Neural cell (in vitro differentiated cells): ENCODE measurements around the gene UBALD1. TPM values are rescaled to one million over a fixed set of nuclear protein-coding genes. Genes with fewer than 3 reads are reported as not detected.

ENCODE experiments used
- H2AFZ ChIP-seq: fragments of 200-600, 300-800 bp; sonication (generic), shearing (Covaris generic); 2 replicates; pipeline ENCODE4 v1.6.0; 2014; ENCODE audit warnings: low read depth, mild to moderate bottlenecking, antibody characterized with exemption, low read length, moderate library complexity
- H3F3A ChIP-seq: fragments of 200-600 bp; shearing (Covaris generic); 2 replicates; pipeline ENCODE4 v1.6.1; 2016; ENCODE audit warnings: mild to moderate bottlenecking, moderate library complexity, mixed read lengths, antibody characterized with exemption, low read length; ENCODE audit not compliant: insufficient read depth, poor library complexity, severe bottlenecking
- H3K27ac ChIP-seq: fragments of 200-600, 300-800 bp; sonication (generic), shearing (Covaris generic); 2 replicates; pipeline ENCODE4 v1.5.1; 2014; ENCODE audit warnings: mild to moderate bottlenecking, low read length, moderate library complexity
- H3K27me3 ChIP-seq: fragments of 300-800, 200-600 bp; sonication (generic), shearing (Covaris generic); 2 replicates; pipeline ENCODE4 v1.6.0; 2014; ENCODE audit warnings: mild to moderate bottlenecking, low read depth, low read length, moderate library complexity; ENCODE audit not compliant: insufficient read depth
- H3K36me3 ChIP-seq: fragments of 300-800, 200-600 bp; sonication (generic), shearing (Covaris generic); 2 replicates; pipeline ENCODE4 v1.5.1; 2014; ENCODE audit warnings: mild to moderate bottlenecking, antibody characterized with exemption, low read length, moderate library complexity; ENCODE audit not compliant: insufficient read depth
- H3K4me2 ChIP-seq: fragments of 300-800, 200-600 bp; sonication (generic), shearing (Covaris generic); 2 replicates; pipeline ENCODE4 v1.6.0; 2014; ENCODE audit warnings: mild to moderate bottlenecking, low read length
- H3K4me3 ChIP-seq: fragments of 300-800, 200-600 bp; sonication (generic), shearing (Covaris generic); 2 replicates; pipeline ENCODE4 v1.5.1; 2014; ENCODE audit warnings: mild to moderate bottlenecking, low read length, moderate library complexity
- H3K79me2 ChIP-seq: fragments of 200-600 bp; shearing (Covaris generic); replicated peaks from 2 replicates; pipeline ENCODE4 v1.6.0; 2014; ENCODE audit warnings: mild to moderate bottlenecking, low read length, moderate library complexity; ENCODE audit not compliant: insufficient read depth
- H3K9ac ChIP-seq: fragments of 300-800, 200-600 bp; sonication (generic), shearing (Covaris generic); 2 replicates; pipeline ENCODE4 v1.6.1; 2016; ENCODE audit warnings: mild to moderate bottlenecking, low read length, mixed read lengths
- H3K9me2 ChIP-seq: fragments of 200-600 bp; shearing (Covaris generic); 2 replicates; pipeline ENCODE4 v1.6.1; 2016; ENCODE audit warnings: mild to moderate bottlenecking, low read length, mixed read lengths; ENCODE audit not compliant: insufficient read depth
- H3K9me3 ChIP-seq: fragments of 200-600, 300-800 bp; sonication (generic), shearing (Covaris generic); 2 replicates; pipeline ENCODE4 v1.6.1; 2016; ENCODE audit warnings: mild to moderate bottlenecking, mixed run types, low read length, moderate library complexity, mixed read lengths
- H4K20me1 ChIP-seq: fragments of 200-600 bp; shearing (Covaris generic); 2 replicates; pipeline ENCODE4 v1.6.1; 2016; ENCODE audit warnings: mild to moderate bottlenecking, mixed run types; ENCODE audit not compliant: insufficient read depth
- CTCF ChIP-seq: fragments of 450-650 bp; IDR thresholded peaks from 2 replicates; pipeline ENCODE4 v1.5.1; 2014; ENCODE audit warnings: antibody characterized with exemption, mild to moderate bottlenecking, moderate library complexity; ENCODE audit not compliant: poor library complexity, severe bottlenecking
- EP300 ChIP-seq: fragments of 450-650 bp; conservative IDR thresholded peaks from 2 replicates; pipeline ENCODE4 v1.6.1; 2014; ENCODE audit warnings: antibody characterized with exemption, mild to moderate bottlenecking, moderate library complexity; ENCODE audit not compliant: poor library complexity, severe bottlenecking
- EZH2 ChIP-seq: fragments of 200-600, 300-800 bp; shearing (Covaris generic), sonication (generic); IDR thresholded peaks from 2 replicates; pipeline ENCODE4 v1.6.1; 2014; ENCODE audit warnings: antibody characterized with exemption, low read length, borderline replicate concordance, mild to moderate bottlenecking; ENCODE audit not compliant: insufficient read depth, poor library complexity, severe bottlenecking
- MXI1 ChIP-seq: fragments of 450-650 bp; conservative IDR thresholded peaks from 2 replicates; pipeline ENCODE4 v1.6.1; 2014; ENCODE audit warnings: antibody characterized with exemption, mild to moderate bottlenecking; ENCODE audit not compliant: poor library complexity, severe bottlenecking
- POLR2AphosphoS5 ChIP-seq: IDR thresholded peaks from 2 replicates; pipeline ENCODE4 v1.6.1; 2012
- RAD21 ChIP-seq: fragments of 450-650 bp; conservative IDR thresholded peaks from 2 replicates; pipeline ENCODE4 v1.6.1; 2014; ENCODE audit warnings: antibody characterized with exemption, mild to moderate bottlenecking, moderate library complexity
- SMC3 ChIP-seq: fragments of 450-650 bp; conservative IDR thresholded peaks from 2 replicates; pipeline ENCODE4 v1.6.1; 2014; ENCODE audit warnings: antibody characterized with exemption, mild to moderate bottlenecking, moderate library complexity; ENCODE audit not compliant: poor library complexity
- TAF1 ChIP-seq: IDR thresholded peaks from 2 replicates; pipeline ENCODE4 v1.6.1; 2012; ENCODE audit warnings: low read depth
- polyA plus RNA-seq: library from polyadenylated mRNA; depleted of rRNA; stranded (reverse); fragments of >200 nt; gene quantifications from 2 replicates; pipeline ENCODE4 v1.2.3, GENCODE V29; 2014
- TF ChIP-seq, protein P1 (sequence below): IDR thresholded peaks from 2 replicates; pipeline ENCODE4 v1.6.1; 2012; ENCODE audit warnings: borderline replicate concordance

Gene UBALD1
- polyA plus RNA-seq, 1 donor from 2014 or later: 3.3 TPM

- peaks cover 6% of the 10 kb centered on the region for H4K20me1 ChIP-seq
- H3K27me3 ChIP-seq: no peaks in the 10 kb centered on the region
- no peaks in the 10 kb centered on the region for H3K9me2 ChIP-seq
- H3K4me2 ChIP-seq: no peak overlapping the region
- H2AFZ ChIP-seq: no peak overlapping the region
- no peak overlapping the region for H3K4me3 ChIP-seq
- H3K79me2 ChIP-seq: peaks cover 13% of the 10 kb centered on the region
- no peaks in the 10 kb centered on the region for H3F3A ChIP-seq
- no peaks in the 10 kb centered on the region for H3K36me3 ChIP-seq
- H3K9ac ChIP-seq: no peak overlapping the region
- no peak overlapping the region for H3K27ac ChIP-seq
- TF ChIP-seq SMC3: no peak
- no peaks in the 10 kb centered on the region for H3K9me3 ChIP-seq
These were observed 4.4 kb downstream of the UBALD1 start for GRCh38 chr16:4610011-4611005.

DNA sequence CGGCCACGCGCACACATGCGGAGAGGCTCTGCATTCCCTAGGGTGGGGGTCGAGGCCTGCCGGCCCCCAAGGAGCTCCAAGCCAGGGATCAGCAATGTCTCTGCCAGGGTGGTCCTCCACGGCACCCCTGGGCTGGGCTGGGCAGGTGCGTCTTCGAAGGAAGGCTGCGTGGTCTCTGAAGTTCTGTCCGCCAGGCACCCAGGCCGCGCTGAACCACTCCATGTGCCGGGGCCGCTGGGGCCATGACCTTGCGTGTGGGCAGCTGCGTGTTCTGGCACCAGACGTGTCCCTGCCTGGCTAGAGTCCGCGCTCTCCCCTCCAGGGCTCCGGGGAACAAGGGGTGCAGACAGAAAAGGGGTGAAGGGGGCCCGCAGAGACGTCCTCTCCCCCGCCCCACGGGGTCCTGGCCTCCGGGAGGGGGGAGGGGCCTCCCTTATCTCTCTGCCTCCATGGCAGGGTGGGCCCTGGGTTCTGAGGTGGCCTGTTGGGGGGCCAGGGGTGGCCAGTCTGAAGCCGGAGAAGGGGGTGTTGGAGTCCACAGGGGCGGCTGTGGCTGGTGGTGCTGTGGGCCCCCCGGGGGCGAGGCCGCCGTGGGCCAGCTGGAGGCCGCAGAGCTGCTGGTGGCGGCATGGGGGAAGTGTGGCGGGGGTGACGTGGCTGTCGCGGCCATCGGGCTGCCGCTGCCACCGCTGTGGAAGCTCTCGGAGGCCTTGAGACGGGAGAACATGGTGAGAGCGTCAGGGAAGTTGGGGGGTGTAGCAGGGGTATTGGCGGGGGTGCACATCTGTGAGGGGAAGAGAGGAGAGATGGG, 5.3 kb downstream of the UBALD1 start:
- no peak overlapping the region for H2AFZ ChIP-seq
- H3K36me3 ChIP-seq: no peaks in the 10 kb centered on the region
- no peaks in the 10 kb centered on the region for H3K9me3 ChIP-seq
- H3K9ac ChIP-seq: no peak overlapping the region
- H3K79me2 ChIP-seq: peaks cover 8% of the 10 kb centered on the region
- TF ChIP-seq, protein P1, sequence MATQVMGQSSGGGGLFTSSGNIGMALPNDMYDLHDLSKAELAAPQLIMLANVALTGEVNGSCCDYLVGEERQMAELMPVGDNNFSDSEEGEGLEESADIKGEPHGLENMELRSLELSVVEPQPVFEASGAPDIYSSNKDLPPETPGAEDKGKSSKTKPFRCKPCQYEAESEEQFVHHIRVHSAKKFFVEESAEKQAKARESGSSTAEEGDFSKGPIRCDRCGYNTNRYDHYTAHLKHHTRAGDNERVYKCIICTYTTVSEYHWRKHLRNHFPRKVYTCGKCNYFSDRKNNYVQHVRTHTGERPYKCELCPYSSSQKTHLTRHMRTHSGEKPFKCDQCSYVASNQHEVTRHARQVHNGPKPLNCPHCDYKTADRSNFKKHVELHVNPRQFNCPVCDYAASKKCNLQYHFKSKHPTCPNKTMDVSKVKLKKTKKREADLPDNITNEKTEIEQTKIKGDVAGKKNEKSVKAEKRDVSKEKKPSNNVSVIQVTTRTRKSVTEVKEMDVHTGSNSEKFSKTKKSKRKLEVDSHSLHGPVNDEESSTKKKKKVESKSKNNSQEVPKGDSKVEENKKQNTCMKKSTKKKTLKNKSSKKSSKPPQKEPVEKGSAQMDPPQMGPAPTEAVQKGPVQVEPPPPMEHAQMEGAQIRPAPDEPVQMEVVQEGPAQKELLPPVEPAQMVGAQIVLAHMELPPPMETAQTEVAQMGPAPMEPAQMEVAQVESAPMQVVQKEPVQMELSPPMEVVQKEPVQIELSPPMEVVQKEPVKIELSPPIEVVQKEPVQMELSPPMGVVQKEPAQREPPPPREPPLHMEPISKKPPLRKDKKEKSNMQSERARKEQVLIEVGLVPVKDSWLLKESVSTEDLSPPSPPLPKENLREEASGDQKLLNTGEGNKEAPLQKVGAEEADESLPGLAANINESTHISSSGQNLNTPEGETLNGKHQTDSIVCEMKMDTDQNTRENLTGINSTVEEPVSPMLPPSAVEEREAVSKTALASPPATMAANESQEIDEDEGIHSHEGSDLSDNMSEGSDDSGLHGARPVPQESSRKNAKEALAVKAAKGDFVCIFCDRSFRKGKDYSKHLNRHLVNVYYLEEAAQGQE: no peak
- no peak for TF ChIP-seq MXI1
- TF ChIP-seq POLR2AphosphoS5: no peak
- TF ChIP-seq RAD21: no peak
- TF ChIP-seq EZH2: no peak
- TF ChIP-seq CTCF: no peak
- TF ChIP-seq EP300: no peak
- TF ChIP-seq SMC3: no peak
- TF ChIP-seq TAF1: no peak
- H3K27ac ChIP-seq: no peak overlapping the region
- H3K9me2 ChIP-seq: no peaks in the 10 kb centered on the region
- peaks cover 6% of the 10 kb centered on the region for H4K20me1 ChIP-seq
- H3K4me3 ChIP-seq: no peak overlapping the region
- H3F3A ChIP-seq: no peaks in the 10 kb centered on the region
- H3K27me3 ChIP-seq: no peaks in the 10 kb centered on the region
- H3K4me2 ChIP-seq: no peak overlapping the region
